ELR (cell line): ENCODE measurements around the gene TEAD1.

Experiments used
- DNase-seq: peaks from one replicate; pipeline ENCODE4 v3.0.0-alpha.2; 2015; ENCODE audit warnings: low read depth

Gene TEAD1

GRCh38 chr11:12789054-12789453 lies 114.8 kb downstream of the TEAD1 start:
- DNase-seq, result no peak

DNA sequence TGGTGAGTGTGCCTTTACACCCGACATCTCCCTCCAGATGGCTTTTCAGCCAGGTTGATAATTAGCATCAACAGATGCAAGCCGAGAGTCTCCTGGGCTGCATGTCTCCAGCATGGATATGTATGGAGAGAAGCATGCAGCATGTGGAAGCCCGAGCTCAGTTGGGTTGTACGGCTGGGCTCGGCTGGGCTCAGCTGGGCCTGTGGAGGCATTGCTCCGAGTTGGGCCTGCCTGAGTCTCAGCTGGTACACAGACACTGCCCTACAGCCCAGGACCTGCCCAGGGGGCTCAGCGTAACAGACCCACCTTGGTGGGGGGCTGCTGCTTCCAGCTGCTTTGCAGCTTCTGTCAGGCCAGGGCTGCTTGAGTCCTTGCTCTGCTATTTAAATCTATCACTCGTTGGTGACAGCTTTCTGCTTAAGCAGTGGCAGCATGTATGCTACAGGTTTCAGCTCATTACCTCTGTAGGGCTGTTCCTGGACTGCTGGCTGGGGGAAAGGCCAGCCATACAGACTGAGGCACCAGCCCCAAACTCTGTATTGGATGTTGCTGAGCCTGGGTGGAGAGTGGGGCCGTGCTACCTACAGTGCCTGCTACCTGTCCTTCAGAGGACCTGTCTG lies 115.5 kb downstream of the TEAD1 start:
- no peak for DNase-seq

- DNase-seq, result no peak
These were observed 116.8 kb downstream of the TEAD1 start for GRCh38 chr11:12790861-12791616.

- no peak for DNase-seq
These were observed 117.8 kb downstream of the TEAD1 start for GRCh38 chr11:12792018-12792417.

DNA sequence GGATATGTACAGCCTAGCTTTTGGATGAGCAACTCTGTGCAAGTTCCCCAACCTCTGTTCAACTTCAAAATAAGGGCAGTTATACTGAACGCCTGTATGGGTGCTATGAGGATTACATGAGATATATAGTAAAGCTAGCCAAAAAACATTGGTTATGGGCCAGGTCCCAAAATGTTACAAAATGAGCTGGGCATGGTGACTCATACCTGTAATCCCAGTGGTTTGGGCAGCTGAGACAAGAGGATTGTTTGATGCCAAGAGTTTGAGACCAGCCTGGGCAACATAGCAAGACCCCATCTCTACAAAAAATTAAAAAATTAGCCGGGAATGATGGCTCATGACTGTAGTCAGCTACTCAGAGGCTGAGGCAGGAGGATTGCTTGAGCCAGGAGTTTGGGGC lies 118.4 kb downstream of the TEAD1 start:
- DNase-seq, result no peak

DNA sequence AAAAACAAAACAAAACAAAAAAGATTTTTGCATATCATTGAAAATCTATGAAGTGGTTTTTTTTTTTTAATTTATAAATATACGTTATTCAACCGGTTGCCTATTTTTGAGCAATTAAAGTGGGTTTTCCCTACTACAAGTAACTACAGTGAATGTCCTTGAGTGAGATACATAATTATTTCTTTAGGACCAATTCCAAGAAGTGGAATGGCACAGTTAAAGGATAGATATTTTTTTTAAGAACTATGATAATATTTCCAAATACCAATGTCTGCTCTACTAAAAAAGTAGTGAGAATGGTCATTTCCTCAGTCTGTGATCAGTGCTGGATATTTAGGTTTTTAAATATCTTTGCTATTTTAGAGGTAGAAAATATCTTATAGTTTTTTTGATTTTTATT lies 118.8 kb downstream of the TEAD1 start:
- DNase-seq, result no peak

- DNase-seq, result no peak
These were observed 119.3 kb downstream of the TEAD1 start for GRCh38 chr11:12793506-12793905.

DNA sequence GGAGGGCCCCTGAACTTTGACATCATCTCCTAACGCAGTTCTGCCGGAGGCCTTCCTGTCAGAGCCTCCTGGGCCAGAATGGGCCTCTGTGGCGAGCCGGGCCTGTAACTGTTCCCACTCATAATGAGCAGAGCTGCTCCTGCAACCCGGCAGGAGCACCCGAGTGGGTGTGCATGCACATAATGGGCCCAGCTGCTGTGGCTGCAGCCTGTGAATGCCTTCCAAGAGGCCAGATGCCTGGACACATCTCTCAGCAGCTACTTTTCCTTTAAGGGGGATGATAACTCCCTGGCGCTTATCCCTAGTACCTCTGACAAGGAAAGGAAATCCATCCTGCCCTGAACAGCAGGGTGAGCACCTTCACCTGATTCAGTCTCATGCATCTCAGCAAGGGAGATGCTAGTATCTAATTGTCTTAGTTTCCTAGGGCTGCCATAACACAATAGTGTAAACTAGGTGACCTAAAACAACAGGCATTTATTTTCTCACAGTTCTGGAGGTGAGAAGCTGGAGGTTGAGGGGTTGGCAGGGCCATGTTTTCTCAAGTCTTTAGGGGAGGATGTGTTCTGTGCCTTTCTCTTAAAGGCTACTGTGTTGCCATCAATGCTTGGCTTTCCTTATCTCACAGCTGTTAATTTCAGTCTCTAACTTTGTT lies 120.5 kb downstream of the TEAD1 start:
- no peak for DNase-seq

- DNase-seq, result no peak
These were observed 123.8 kb downstream of the TEAD1 start for GRCh38 chr11:12797996-12798395.

DNA sequence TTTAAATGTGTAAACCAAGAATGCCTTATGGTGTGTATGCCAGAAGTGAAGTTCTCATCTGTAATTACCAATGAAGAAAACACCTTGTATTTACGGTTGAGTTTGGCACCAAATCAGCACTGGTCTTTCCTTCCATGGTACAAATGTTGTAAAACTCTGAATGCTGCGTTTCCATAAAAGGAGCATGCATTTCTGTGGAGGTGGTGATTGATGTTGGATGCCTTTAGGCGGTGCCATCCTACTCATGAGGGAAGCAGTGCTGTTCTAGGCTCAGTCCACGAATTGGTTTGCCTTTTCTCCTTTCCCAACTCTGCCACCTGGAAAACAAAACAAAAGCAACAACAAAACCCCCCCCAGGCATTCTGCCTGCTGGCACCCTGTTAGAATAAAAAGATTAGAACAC lies 124.4 kb downstream of the TEAD1 start:
- no peak for DNase-seq

DNA sequence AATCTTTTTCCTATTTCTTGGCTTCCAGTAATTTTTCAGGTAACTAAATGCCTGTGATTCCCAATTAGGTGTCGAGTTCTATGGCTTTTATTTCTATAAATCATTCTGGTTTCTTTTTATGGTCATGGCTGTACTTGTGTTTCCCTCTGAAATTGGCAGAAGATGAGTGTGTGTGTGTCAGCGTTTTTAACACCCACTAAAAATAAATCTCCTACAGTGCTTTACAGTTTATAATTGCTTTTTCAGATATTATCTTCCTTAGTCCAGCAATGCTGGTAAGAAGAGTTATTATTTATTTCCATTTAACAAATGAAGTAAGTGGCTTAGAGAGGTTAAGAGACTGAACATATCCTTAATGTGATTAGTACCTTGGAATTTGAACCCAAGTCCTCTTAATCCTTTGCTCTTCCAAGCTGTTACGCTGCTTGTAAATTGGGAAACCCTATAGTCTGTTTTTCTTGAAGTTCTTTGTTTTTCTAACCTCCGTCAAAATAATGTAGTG lies 125.2 kb downstream of the TEAD1 start:
- no peak for DNase-seq

DNA sequence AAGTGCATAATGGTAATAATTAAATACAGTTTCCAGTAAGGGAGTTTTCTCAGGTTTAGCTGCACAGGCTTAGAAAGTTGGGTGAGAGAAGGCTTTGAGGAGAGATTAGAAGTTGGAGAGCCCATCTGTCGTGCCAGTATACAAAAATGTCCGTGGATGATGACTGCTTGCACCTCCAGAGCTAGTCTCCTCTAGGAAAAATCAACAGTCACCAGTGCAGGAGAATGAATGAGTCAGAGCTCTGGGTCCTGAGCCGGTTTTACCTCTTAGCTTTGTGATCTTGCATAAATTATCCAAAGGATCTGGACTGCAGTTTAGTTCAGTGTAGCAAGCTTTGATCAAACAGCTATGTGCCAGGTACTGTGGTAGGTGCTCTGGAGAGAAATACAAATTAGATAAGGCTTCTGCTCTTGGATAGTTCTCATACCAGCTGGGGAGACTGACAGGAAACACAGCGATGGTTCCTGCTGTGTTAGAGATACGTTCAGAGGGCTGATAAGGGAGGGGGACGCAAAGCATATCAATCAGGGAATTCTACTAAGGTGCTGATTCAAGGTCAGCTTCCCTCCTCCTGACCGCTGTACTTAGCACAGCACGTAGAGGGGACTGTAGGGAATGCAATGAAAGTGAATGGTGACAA lies 125.9 kb downstream of the TEAD1 start:
- peak; percentile 87 for DNase-seq

DNA sequence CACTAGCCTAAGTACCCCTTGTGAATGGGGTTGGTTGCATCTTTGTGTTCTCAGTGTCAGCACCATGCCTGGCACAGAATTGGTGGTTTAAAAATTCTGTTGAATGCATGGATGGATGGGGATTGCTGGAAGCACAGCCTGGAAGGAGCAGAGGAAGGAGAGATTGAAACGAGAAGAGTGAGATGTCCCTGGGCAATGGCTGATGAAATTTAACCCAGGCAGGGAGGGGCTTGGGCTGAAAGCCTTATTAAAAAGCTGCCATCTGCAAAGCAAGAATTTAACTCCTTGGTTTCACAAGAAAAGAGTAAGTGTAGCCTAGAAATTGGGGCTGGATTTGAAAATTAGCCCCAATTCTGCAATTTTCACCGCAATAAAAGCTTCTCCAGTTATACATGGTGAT lies 126.7 kb downstream of the TEAD1 start:
- no peak for DNase-seq

DNA sequence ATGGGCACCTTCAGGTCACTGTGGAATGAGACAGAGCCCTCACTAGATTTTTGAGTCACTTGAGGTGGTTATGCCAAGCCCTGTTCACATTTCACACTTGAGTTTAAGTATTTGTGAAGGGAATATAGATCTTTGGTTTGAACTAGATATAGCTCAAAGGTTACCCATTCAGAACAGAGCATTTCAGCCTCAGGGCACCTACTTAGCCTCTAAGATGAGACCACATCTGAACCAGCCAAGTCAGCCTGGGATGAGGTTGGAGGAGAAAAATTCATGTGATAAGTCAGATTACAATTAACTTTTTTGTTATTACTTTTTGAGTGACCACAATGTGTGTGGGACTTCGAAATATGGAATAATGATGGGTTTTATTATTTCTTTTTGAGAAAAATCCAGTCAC lies 127.8 kb downstream of the TEAD1 start:
- DNase-seq, result peak; percentile 59

DNA sequence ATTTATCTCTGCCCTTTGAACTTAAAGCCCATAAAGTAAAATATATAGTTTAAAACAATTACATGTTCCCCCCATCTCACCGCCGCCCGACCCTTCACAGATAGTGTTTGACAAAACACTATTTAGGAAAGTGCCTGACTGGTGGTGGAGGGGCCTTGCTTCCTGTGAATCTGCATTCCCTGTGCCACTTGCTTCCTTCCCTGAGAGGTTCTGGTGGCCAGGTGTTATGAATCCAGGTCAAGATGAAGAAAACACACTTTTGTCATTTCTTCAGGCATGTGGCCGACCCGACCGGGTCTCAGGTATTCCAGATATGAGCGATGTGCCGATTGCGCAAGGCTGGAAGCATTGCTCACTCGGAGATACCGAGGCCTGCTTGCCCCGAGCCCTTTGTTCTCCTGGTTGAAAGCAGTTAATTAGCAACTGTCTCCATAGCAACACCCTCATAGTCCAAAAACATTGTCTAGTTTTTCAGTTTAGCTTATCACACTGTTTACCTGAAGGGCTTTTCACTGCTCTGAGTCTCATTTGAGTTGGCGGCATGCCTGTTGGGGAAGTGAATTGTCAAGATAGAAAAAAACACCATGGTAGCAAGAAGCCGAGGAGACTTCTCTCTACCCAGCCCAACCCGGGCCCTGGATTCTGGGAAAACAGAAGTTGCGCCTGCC lies 128.3 kb downstream of the TEAD1 start:
- DNase-seq, result peak; percentile 89

GRCh38 chr11:12803086-12803826 lies 129.0 kb downstream of the TEAD1 start:
- peak; percentile 85 for DNase-seq

DNA sequence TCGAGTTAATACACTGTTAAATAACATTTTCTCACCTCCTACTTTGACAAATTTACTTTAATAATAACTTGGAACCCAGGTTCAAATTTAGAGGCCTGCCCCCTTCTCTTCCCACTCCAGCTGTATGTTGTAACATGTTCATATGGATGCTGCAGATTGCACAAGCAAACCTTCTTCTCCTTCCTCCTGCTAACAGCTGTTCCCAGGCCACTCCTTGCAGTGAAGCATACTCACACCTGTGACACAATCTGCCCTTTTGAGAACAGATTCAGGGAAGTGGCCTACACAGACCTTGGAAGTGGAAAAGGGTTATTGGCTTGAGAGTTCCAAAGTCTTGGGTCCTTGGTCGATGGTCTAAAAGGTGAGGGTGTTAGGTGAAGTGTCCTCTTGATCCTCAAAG lies 131.9 kb downstream of the TEAD1 start:
- DNase-seq, result no peak

DNA sequence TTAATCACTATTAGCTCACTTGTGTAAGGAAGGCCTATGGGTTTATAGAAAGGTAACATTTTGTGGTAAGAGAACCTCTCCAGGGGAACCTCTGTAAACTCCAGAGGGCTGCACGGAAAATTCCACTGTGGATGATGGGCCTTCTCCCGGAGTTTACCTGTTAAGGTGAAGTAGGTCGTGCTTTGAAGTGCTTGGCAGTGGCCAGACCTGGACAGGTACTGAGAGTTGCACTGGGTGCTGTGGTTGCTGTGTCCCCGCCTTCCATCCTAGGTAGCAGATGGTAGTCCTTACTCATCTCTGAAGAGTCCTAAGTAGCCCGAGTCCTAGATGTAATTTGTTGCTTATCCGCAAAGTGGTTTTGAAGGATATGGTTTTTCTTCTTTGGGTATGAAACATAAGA lies 133.4 kb downstream of the TEAD1 start:
- no peak for DNase-seq

DNA sequence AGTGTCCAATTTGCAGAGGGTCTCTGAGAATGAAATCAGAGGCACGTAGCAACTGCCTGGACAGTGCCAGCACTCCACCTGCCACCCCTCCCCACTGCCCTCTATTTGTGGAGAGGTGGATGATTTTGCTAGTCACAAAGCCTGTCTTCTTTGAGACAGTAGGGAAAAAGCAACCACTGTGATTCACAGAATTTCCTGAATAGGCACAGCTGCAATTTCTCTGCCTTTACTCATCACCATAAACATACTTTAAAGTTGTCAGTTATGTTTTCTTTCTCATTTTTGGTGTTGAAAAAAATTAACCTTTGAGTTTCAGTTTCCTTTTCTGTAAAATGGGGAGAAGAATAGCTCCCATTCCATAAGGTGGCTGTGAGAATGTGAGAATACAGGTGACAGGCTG lies 134.3 kb downstream of the TEAD1 start:
- DNase-seq, result peak; percentile 75

GRCh38 chr11:12809364-12809763 lies 135.1 kb downstream of the TEAD1 start:
- DNase-seq, result no peak

GRCh38 chr11:12809864-12810567 lies 135.8 kb downstream of the TEAD1 start:
- peak; percentile 75 for DNase-seq
